Kidney epithelial cell (primary cell): ENCODE results near the gene SLAMF8. TPM values are rescaled to one million over a fixed set of nuclear protein-coding genes. Genes with fewer than 3 reads are reported as not detected.

Source experiments
- DNase-seq: peaks from one replicate; pipeline ENCODE4 v3.0.0-alpha.2; 2010; ENCODE audit warnings: low read depth
- H3K27me3 ChIP-seq: 2 replicates; pipeline ENCODE4 v1.6.0; 2011; ENCODE audit warnings: low read length; ENCODE audit not compliant: control insufficient read depth, insufficient read depth
- H3K36me3 ChIP-seq: 2 replicates; pipeline ENCODE4 v1.5.1; 2011; ENCODE audit warnings: low read length; ENCODE audit not compliant: control insufficient read depth, insufficient read depth
- H3K4me3 ChIP-seq: 2 replicates; pipeline ENCODE4 v1.5.1; 2011; ENCODE audit warnings: low read depth, mild to moderate bottlenecking, control low read depth, low read length
- CTCF ChIP-seq: IDR thresholded peaks from 2 replicates; pipeline ENCODE4 v1.5.1; 2011; ENCODE audit warnings: mild to moderate bottlenecking, moderate library complexity, low read length, control low read depth, inconsistent platforms; ENCODE audit not compliant: insufficient read depth, poor library complexity, severe bottlenecking
- total RNA-seq: library from RNA; depleted of rRNA; stranded (reverse); fragments of >200 nt; gene quantifications from 2 replicates; pipeline ENCODE4 v1.2.3, GENCODE V29; 2015

Gene SLAMF8
- total RNA-seq, 1 donor from 2014 or later = 0.04 TPM

DNA sequence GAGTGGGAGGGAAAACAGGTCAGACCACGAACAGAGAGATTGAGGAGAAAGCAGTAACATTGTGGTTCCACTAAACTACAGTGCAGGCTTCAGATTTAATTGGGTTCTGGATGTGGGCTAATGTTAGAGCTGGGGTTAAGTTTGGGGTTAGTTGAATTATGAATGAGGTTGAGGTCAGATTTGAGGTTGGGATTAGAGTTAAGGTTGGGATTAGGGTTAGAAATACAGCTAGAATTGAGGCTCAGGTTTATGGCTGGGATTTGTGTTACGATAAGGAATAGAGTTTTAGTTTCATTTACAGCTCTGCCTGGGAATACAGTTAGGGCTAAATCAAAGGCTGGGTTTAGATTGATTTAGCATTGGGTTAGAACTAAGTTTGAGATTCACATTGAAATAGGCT is 37.6 kb downstream of the SLAMF8 start:
- no peak overlapping the region for H3K4me3 ChIP-seq
- H3K27me3 ChIP-seq = no peaks in the 10 kb centered on the region
- no peak for DNase-seq
- TF ChIP-seq CTCF = no peak
- H3K36me3 ChIP-seq = no peaks in the 10 kb centered on the region

DNA sequence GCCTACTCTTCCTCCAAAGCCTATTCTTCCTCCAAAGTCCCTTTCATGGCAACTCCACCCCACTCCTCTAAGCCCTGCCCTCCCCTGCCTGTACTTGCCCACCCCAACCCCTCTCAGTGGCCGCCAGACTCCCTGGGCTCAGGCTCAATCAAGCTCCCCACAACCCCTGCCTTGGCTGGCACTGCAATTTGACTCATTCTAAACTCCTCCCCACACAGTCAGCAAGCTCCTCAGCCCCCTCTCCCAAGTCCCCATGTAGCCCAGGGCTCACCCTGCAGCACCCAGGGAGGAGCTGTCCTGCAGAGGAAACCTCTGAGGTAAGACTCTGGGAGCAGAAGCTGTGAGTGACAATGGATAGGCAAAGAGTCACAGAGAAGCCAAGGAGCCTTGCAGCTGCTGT is 39.4 kb downstream of the SLAMF8 start:
- no peak for DNase-seq
- H3K27me3 ChIP-seq = no peaks in the 10 kb centered on the region
- no peak overlapping the region for H3K4me3 ChIP-seq
- TF ChIP-seq CTCF = no peak
- no peaks in the 10 kb centered on the region for H3K36me3 ChIP-seq

- TF ChIP-seq CTCF = no peak
- Histone ChIP-seq H3K4me3 (no peak overlapping the region), H3K27me3 (no peaks in the 10 kb centered on the region), H3K36me3 (no peaks in the 10 kb centered on the region)
- DNase-seq = no peak
These were observed 40.4 kb downstream of the SLAMF8 start for GRCh38 chr1:159866905-159867663.

- no peaks in the 10 kb centered on the region for H3K36me3 ChIP-seq
- H3K4me3 ChIP-seq = no peak overlapping the region
- no peak for TF ChIP-seq CTCF
- peak; percentile 51 for DNase-seq
- no peaks in the 10 kb centered on the region for H3K27me3 ChIP-seq
These were observed 41.0 kb downstream of the SLAMF8 start for GRCh38 chr1:159867664-159868026.

GRCh38 chr1:159868766-159869165 is 42.1 kb downstream of the SLAMF8 start:
- Histone ChIP-seq H3K27me3 (no peaks in the 10 kb centered on the region), H3K4me3 (no peak overlapping the region), H3K36me3 (no peaks in the 10 kb centered on the region)
- no peak for DNase-seq
- no peak for TF ChIP-seq CTCF

GRCh38 chr1:159869173-159869572 is 42.5 kb downstream of the SLAMF8 start:
- Histone ChIP-seq H3K4me3 (no peak overlapping the region), H3K36me3 (no peaks in the 10 kb centered on the region), H3K27me3 (no peaks in the 10 kb centered on the region)
- no peak for TF ChIP-seq CTCF
- DNase-seq = peak; percentile 74
